DOHH2 (cell line): ENCODE results near the gene TAF4B.
"Not testable (repeated sequence)": the region's sequence is repeated elsewhere in the genome, so short reads cannot be mapped to it uniquely, and the experiment has no call there.

Experiments used
- H3F3A ChIP-seq: fragments of 200-600 bp; sonication (generic), shearing (Covaris generic); 2 replicates; pipeline ENCODE4 v1.6.0; 2016; ENCODE audit warnings: antibody characterized with exemption, mild to moderate bottlenecking; ENCODE audit not compliant: control insufficient read depth, insufficient read depth
- H3K27ac ChIP-seq: fragments of 200-600 bp; sonication (generic); 2 replicates; pipeline ENCODE4 v1.5.1; 2014; ENCODE audit warnings: low read depth, mild to moderate bottlenecking, low read length, moderate library complexity
- H3K27me3 ChIP-seq: fragments of 200-600 bp; sonication (generic); 2 replicates; pipeline ENCODE4 v1.6.1; 2014; ENCODE audit warnings: mild to moderate bottlenecking, low read length, mixed read lengths; ENCODE audit not compliant: control insufficient read depth
- H3K36me3 ChIP-seq: fragments of 200-600 bp; sonication (generic); 2 replicates; pipeline ENCODE4 v1.6.1; 2014; ENCODE audit warnings: mild to moderate bottlenecking, low read length, moderate library complexity, mixed read lengths; ENCODE audit not compliant: control insufficient read depth
- H3K4me1 ChIP-seq: fragments of 200-600 bp; sonication (generic); 2 replicates; pipeline ENCODE4 v1.6.1; 2014; ENCODE audit warnings: mild to moderate bottlenecking, low read length, mixed read lengths; ENCODE audit not compliant: control insufficient read depth
- H3K4me2 ChIP-seq: fragments of 200-600 bp; sonication (generic); 2 replicates; pipeline ENCODE4 v1.6.0; 2014; ENCODE audit warnings: mild to moderate bottlenecking, low read length, moderate library complexity
- H3K4me3 ChIP-seq: fragments of 200-600 bp; sonication (generic); 2 replicates; pipeline ENCODE4 v1.5.1; 2014; ENCODE audit warnings: mild to moderate bottlenecking, low read length, mixed read lengths
- H3K79me2 ChIP-seq: fragments of 200-600 bp; sonication (generic); 2 replicates; pipeline ENCODE4 v1.6.1; 2014; ENCODE audit warnings: mild to moderate bottlenecking, low read length, mixed read lengths; ENCODE audit not compliant: control insufficient read depth
- H3K9me2 ChIP-seq: fragments of 200-600 bp; sonication (generic); replicated peaks from 2 replicates; pipeline ENCODE4 v1.6.1; 2014; ENCODE audit warnings: mild to moderate bottlenecking, low read length, mixed read lengths; ENCODE audit not compliant: control insufficient read depth
- H3K9me3 ChIP-seq: fragments of 200-600 bp; sonication (generic); 2 replicates; pipeline ENCODE4 v1.6.1; 2014; ENCODE audit warnings: antibody characterized with exemption, low read length, mixed read lengths; ENCODE audit not compliant: control insufficient read depth, insufficient read depth
- H4K20me1 ChIP-seq: fragments of 200-600 bp; sonication (generic); 2 replicates; pipeline ENCODE4 v1.6.0; 2014; ENCODE audit warnings: low read depth, mild to moderate bottlenecking, antibody characterized with exemption, low read length, moderate library complexity; ENCODE audit not compliant: control insufficient read depth, insufficient read depth
- CTCF ChIP-seq: fragments of 200-600 bp; sonication (generic); IDR thresholded peaks from one replicate; pipeline ENCODE4 v1.5.1; 2014; ENCODE audit warnings: antibody characterized with exemption, mild to moderate bottlenecking, low read depth, low read length; ENCODE audit not compliant: poor library complexity, severe bottlenecking
- EZH2phosphoT487 ChIP-seq: fragments of 200-600 bp; sonication (generic); IDR thresholded peaks from 2 replicates; pipeline ENCODE4 v1.6.1; 2017; ENCODE audit warnings: borderline replicate concordance, mild to moderate bottlenecking, antibody characterized with exemption, low read length, moderate library complexity, mixed read lengths

TAF4B gene

GRCh38 chr18:26370037-26370436, 143.8 kb downstream of the TAF4B start:
- H3K36me3 ChIP-seq, result 0 out of 2 replicates have a peak, but pooled peaks cover 7% of the 10 kb centered on the region
- H4K20me1 ChIP-seq, result no peaks in the 10 kb centered on the region
- H3K9me3 ChIP-seq, result no peaks in the 10 kb centered on the region
- no peaks in the 10 kb centered on the region for H3F3A ChIP-seq
- TF ChIP-seq CTCF (no peak), EZH2phosphoT487 (no peak)
- no peak overlapping the region for H3K4me2 ChIP-seq
- H3K4me1 ChIP-seq, result no peaks in the 10 kb centered on the region
- no peak overlapping the region for H3K4me3 ChIP-seq
- H3K27me3 ChIP-seq, result no peaks in the 10 kb centered on the region
- no peaks in the 10 kb centered on the region for H3K79me2 ChIP-seq
- H3K27ac ChIP-seq, result no peak overlapping the region
- no peaks in the 10 kb centered on the region for H3K9me2 ChIP-seq

GRCh38 chr18:26376105-26376504, 149.9 kb downstream of the TAF4B start:
- Histone ChIP-seq H3K4me3 (no peak overlapping the region), H3K4me1 (no peaks in the 10 kb centered on the region), H3K36me3 (no peaks in the 10 kb centered on the region), H3K27ac (no peak overlapping the region), H3K79me2 (no peaks in the 10 kb centered on the region), H3F3A (no peaks in the 10 kb centered on the region), H3K9me3 (no peaks in the 10 kb centered on the region), H3K4me2 (no peak overlapping the region), H3K9me2 (no peaks in the 10 kb centered on the region), H4K20me1 (no peaks in the 10 kb centered on the region), H3K27me3 (no peaks in the 10 kb centered on the region)
- no peak for TF ChIP-seq CTCF
- no peak for TF ChIP-seq EZH2phosphoT487

DNA sequence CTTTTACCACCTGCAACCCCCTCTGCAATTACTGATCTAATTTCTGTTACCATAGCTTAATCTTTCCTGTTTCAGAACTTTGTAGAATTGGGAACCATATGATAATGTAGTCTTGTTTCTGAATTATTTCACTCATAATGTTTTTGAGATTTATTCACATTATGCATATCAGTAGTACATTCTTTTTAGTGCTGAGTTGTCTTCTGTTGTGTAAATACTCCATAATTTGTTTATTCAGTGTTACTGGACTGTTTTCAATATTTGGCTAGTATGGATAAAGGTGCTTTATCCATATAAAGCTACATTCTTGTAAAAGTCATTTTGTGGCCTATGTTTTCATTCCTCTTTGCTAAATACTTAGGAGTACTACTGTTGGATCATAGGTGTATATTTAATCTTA, 152.5 kb downstream of the TAF4B start:
- Histone ChIP-seq H3K27ac (no peak overlapping the region), H4K20me1 (no peaks in the 10 kb centered on the region), H3K36me3 (no peaks in the 10 kb centered on the region), H3K27me3 (no peaks in the 10 kb centered on the region), H3K79me2 (no peaks in the 10 kb centered on the region), H3K9me2 (no peaks in the 10 kb centered on the region), H3K9me3 (no peaks in the 10 kb centered on the region), H3K4me1 (no peaks in the 10 kb centered on the region), H3F3A (no peaks in the 10 kb centered on the region), H3K4me3 (no peak overlapping the region), H3K4me2 (no peak overlapping the region)
- TF ChIP-seq CTCF (no peak), EZH2phosphoT487 (no peak)

DNA sequence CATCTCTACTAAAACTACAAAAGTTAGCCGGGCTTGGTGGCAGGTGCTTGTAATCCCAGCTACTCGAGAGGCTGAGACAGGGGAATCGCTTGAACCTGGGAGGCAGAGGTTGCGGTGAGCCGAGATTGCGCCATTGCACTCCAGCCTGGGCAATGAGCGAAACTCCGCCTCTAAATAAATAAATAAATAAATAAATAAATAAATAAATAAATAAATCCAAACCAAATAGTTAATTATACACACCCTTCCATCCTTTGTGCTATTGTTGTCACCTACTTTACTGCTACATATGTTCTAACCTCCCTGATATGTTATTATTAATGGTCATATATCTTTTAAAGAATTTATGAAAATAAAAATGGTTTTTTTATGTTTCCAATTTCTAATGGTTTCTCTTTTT, 155.3 kb downstream of the TAF4B start:
- H3K36me3 ChIP-seq, H3K4me3 ChIP-seq, H3F3A ChIP-seq, H4K20me1 ChIP-seq, H3K27me3 ChIP-seq, H3K9me2 ChIP-seq, H3K27ac ChIP-seq, H3K79me2 ChIP-seq, H3K9me3 ChIP-seq, H3K4me1 ChIP-seq, H3K4me2 ChIP-seq: not testable (repeated sequence)
